ENCODE data around the gene TMEM143.
"Not testable (repeated sequence)": the region's sequence is repeated elsewhere in the genome, so short reads cannot be mapped to it uniquely, and the experiment has no call there.

Gene TMEM143

GRCh38 chr19:48332351-48332661, 31.4 kb downstream of the TMEM143 start:
- in situ Hi-C loops (cut with MboI; ENCODE audit: low sequenced_read_pairs): no loop called here

GRCh38 chr19:48330012-48330681, 33.6 kb downstream of the TMEM143 start:
- in situ Hi-C loops (cut with MboI; ENCODE audit: low sequenced_read_pairs): no loop called here

DNA sequence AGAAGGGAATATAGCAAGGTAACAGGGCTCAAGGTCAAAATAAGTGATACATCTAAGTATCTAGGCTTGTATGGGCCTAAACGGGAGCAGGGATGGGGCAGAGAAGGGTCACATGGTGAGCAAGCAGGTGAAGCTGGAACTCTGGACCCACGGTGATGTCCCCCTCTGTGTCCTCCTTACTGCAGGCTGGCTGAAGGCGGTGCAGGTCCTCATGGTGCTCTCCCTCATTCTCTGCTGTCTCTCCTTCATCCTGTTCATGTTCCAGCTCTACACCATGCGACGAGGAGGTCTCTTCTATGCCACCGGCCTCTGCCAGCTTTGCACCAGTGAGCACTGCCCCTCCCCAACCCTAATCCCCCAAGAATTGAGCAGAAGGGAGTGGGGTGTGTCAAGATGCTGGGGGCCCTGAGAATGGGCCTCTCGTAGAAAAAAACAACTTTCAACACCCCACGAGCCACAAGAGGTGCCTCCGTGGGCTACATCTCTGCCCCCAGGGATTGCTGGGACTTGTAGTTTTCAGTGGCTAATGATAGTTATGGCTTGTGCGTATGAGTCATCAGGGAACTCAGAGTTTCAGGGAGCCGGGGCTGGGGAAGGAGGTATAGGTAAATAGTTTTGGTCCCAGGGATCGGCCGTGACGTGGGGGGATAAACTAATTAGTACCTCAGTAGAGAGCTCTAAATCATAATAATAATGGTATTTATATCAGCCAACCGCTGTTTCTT, 34.4 kb downstream of the TMEM143 start:
- in situ Hi-C loops (cut with MboI; ENCODE audit: low sequenced_read_pairs): no loop called here

DNA sequence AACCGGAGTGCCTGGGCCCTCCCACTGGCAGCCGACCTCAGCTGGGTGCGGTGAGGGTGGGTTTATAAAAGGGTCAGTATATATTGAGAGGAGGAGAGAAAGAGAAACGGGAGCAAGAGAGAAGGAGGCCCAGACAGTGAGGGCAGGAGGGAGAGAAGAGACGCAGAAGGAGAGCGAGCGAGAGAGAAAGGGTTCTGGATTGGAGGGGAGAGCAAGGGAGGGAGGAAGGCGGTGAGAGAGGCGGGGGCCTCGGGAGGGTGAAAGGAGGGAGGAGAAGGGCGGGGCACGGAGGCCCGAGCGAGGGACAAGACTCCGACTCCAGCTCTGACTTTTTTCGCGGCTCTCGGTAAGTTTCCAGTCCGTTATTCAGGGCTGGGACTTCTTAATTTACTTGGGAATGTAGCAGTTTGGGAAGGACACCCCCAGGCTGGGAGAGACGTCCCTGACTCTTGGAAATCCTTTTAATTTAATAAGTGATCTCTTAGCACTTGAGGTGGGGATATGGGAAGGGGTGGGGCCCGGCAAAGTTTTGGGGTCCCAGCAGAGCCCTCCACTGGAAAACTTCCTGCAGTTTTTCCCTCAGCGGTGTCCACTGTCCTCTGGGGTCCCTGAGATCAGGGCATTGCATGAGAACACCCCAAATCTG, 38.4 kb downstream of the TMEM143 start, which contains the start of gene EMP3:
Gene EMP3 (plus strand): TSS at position 288 of the 646 bp plus-strand sequence. CDS start 1,293 bp downstream, outside the sequence.
- in situ Hi-C loops (cut with MboI; ENCODE audit: low sequenced_read_pairs): no loop called here

- in situ Hi-C loops (cut with MboI; ENCODE audit: low sequenced_read_pairs): no loop called here
Observed at GRCh38 chr19:48321622-48322591, 41.8 kb downstream of the TMEM143 start.

- in situ Hi-C loops (cut with MboI; ENCODE audit: low sequenced_read_pairs): no loop called here
Observed at GRCh38 chr19:48321372-48321621, 42.4 kb downstream of the TMEM143 start.

- in situ Hi-C loops (cut with MboI; ENCODE audit: low sequenced_read_pairs): no loop called here
Observed at GRCh38 chr19:48319647-48320541, 43.8 kb downstream of the TMEM143 start.

DNA sequence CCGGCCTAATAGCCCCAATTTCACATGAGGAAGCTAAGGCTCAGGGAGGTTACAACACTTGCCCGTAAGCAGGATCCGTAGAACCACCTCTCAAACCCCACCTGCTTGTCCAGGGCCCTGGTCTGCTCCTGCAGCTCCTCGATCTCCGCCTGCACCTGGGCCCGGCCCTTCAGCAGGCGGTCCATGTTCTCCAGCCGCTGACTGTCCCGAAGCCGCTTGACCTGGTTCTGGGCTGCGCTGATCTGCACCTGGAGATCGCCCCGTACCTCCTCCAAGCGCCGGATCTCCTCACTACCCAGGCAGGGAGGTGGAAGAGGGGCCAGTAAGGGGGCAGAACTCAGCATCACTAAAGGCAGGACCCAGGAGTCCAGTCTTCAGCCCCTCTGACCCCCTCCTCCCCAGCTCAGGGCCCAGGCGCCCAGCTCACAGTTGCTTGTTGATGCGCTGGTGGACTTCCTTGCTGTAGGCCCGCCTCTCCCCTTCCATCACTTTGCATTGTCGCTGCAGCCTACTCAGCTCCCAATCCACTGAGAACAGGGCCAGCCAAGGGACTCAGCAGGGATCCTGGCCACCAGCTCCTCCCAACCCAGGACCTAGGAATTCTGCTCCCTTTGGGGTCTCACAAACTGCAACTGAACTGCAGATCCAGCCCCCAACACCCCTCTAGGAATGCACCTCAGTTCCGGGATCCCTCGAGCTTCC, 45.3 kb downstream of the TMEM143 start:
- in situ Hi-C loops (cut with MboI; ENCODE audit: low sequenced_read_pairs): no loop called here

- in situ Hi-C loops (cut with MboI; ENCODE audit: low sequenced_read_pairs): not testable (repeated sequence)
Observed at GRCh38 chr19:48317708-48317960, 46.1 kb downstream of the TMEM143 start.

GRCh38 chr19:48315712-48316111, 48.0 kb downstream of the TMEM143 start:
- in situ Hi-C loops (cut with MboI; ENCODE audit: low sequenced_read_pairs): no loop called here

GRCh38 chr19:48311384-48311783, 52.4 kb downstream of the TMEM143 start:
- in situ Hi-C loops (cut with MboI; ENCODE audit: low sequenced_read_pairs): no loop called here

DNA sequence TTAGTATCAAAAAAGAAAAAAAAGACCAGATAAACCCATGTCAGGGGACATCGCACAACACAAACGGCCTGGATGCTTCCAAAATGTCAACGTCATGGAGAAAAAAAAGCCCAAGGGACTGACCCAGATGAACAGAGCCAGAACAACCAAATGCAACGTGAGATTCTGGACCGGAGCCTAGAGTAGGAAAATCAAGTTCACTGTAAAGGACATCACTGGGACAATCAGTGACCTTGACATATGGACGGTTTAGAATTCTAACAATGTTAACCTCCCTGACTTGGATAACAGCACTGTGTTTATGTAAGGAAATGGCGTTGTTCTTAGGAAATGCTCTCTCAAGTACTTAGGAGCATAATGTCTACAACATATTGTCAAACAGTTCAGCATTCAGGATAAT, 53.5 kb downstream of the TMEM143 start:
- in situ Hi-C loops (cut with MboI; ENCODE audit: low sequenced_read_pairs): no loop called here

- in situ Hi-C loops (cut with MboI; ENCODE audit: low sequenced_read_pairs): not testable (repeated sequence)
Observed at GRCh38 chr19:48309731-48310130, 54.0 kb downstream of the TMEM143 start.

GRCh38 chr19:48308631-48309586, 54.8 kb downstream of the TMEM143 start:
- in situ Hi-C loops (cut with MboI; ENCODE audit: low sequenced_read_pairs): no loop called here

DNA sequence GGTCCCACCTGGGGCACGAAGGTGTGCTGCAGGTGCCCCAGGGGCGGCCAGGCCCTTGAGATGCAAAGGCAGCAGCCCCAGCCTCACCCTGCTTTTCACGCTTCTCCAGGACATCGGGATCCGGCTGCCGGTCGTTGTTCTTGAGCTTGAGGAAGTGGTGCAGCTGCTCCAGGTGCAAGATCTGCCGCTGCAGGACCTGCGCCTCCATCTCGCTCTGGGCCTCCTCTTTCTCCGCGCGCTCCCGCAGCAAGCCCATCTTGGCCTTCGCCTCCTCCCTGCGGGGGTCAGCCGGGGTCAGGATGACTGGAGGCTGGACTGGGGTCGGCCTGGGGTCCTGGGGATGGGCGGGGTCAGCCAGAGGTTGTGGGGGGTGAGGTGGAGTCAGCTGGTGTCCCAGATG, 59.9 kb downstream of the TMEM143 start:
- in situ Hi-C loops (cut with MboI; ENCODE audit: low sequenced_read_pairs): no loop called here

GRCh38 chr19:48303367-48303766, 60.4 kb downstream of the TMEM143 start:
- in situ Hi-C loops (cut with MboI; ENCODE audit: low sequenced_read_pairs): no loop called here

GRCh38 chr19:48302600-48302959, 61.2 kb downstream of the TMEM143 start:
- in situ Hi-C loops (cut with MboI; ENCODE audit: low sequenced_read_pairs): no loop called here

GRCh38 chr19:48301886-48302599, 61.7 kb downstream of the TMEM143 start:
- in situ Hi-C loops (cut with MboI; ENCODE audit: low sequenced_read_pairs): no loop called here

Data from hTERT RPE-1 (cell line).